GM19239 (cell line): ENCODE results near the gene PRR3.
"Not testable (repeated sequence)": the region's sequence is repeated elsewhere in the genome, so short reads cannot be mapped to it uniquely, and the experiment has no call there.

Experiments used
- DNase-seq: peaks from one replicate; pipeline ENCODE4 v3.0.0; 2011; ENCODE audit warnings: low spot score; ENCODE audit not compliant: insufficient read length
- FAIRE-seq: peaks from 2 replicates; lab custom pipeline; 2011; peaks lifted over from hg19 to GRCh38; lab: Jason Lieb, UNC

PRR3 gene

GRCh38 chr6:30556906-30557682 lies at the start of gene PRR3:
Gene PRR3 (plus strand): TSS chr6:30557295. CDS start chr6:30557345, 50 bp downstream.
- DNase-seq, result peak; percentile 60
- no peak for FAIRE-seq

GRCh38 chr6:30507849-30508827 lies 49.0 kb upstream of the PRR3 start:
- FAIRE-seq, result peak; percentile 95
- DNase-seq, result no peak

GRCh38 chr6:30508890-30509736 lies 48.0 kb upstream of the PRR3 start:
- DNase-seq (no peak), FAIRE-seq (peak; percentile 90)

- DNase-seq, result no peak
- peak; percentile 81 for FAIRE-seq
Observed at GRCh38 chr6:30510419-30511168, 46.5 kb upstream of the PRR3 start.

GRCh38 chr6:30511169-30511546 lies 45.9 kb upstream of the PRR3 start:
- FAIRE-seq (no peak), DNase-seq (no peak)

GRCh38 chr6:30513451-30513850 lies 43.6 kb upstream of the PRR3 start:
- FAIRE-seq (no peak), DNase-seq (no peak)

GRCh38 chr6:30515106-30515505 lies 42.0 kb upstream of the PRR3 start:
- FAIRE-seq (no peak), DNase-seq (no peak)

- peak; percentile 93 for FAIRE-seq
- peak; percentile 54 for DNase-seq
Observed at GRCh38 chr6:30515944-30516753, 40.9 kb upstream of the PRR3 start.

- DNase-seq, FAIRE-seq: not testable (repeated sequence)
Observed at GRCh38 chr6:30516754-30517076, 40.4 kb upstream of the PRR3 start.

- FAIRE-seq, DNase-seq: not testable (repeated sequence)
Observed at GRCh38 chr6:30517767-30518504, 39.2 kb upstream of the PRR3 start.

GRCh38 chr6:30518505-30519145 lies 38.5 kb upstream of the PRR3 start:
- not testable (repeated sequence) for FAIRE-seq

GRCh38 chr6:30520522-30520921 lies 36.6 kb upstream of the PRR3 start:
- no peak for DNase-seq
- no peak for FAIRE-seq

More at GRCh38 chr6:30518505-30519145, 38.5 kb upstream of the PRR3 start:
- DNase-seq, result not testable (repeated sequence)

GRCh38 chr6:30521082-30521481 lies 36.0 kb upstream of the PRR3 start:
- not testable (repeated sequence) for DNase-seq, FAIRE-seq

GRCh38 chr6:30521952-30522351 lies 35.1 kb upstream of the PRR3 start:
- not testable (repeated sequence) for FAIRE-seq, DNase-seq

- FAIRE-seq, DNase-seq: not testable (repeated sequence)
Observed at GRCh38 chr6:30526444-30526843, 30.7 kb upstream of the PRR3 start.

- DNase-seq, result not testable (repeated sequence)
- peak; percentile 8 for FAIRE-seq
Observed at GRCh38 chr6:30529349-30529875, 27.7 kb upstream of the PRR3 start.

- FAIRE-seq, result peak; percentile 37
- DNase-seq, result no peak
Observed at GRCh38 chr6:30530014-30530413, 27.1 kb upstream of the PRR3 start.
